Measurements from ENCODE around the gene NRXN3.

The NRXN3 gene

DNA sequence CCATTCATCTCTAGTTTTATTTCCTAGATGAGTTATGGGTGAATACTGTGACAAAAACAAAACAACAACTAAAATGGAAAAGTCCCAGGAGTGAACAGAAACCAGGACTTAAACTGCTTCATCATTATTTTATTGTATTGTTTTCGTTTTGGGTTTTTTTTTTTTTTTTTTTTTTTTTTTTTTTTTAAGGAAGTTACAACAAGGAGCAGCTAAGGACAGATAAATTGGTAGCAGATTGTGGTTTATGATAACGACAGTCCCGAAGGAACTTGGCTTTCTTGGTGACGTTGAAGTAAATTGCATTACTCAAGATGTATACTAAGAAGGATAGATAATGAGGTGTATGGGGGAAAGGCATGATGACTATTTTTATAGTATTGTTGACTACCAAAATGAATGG lies 866.3 kb downstream of the NRXN3 start:
- H3K9ac ChIP-seq (ENCODE audit: low read depth, low read length): no peak overlapping the region
- no peaks in the 10 kb centered on the region for H3K27me3 ChIP-seq (ENCODE audit: control insufficient read depth, insufficient read depth, low read length)
- H3K36me3 ChIP-seq (ENCODE audit: insufficient read depth, low read length): no peaks in the 10 kb centered on the region
- H3K4me2 ChIP-seq (ENCODE audit: low read length): no peak overlapping the region
- H3K4me1 ChIP-seq (ENCODE audit: control insufficient read depth, insufficient read depth, low read length): no peaks in the 10 kb centered on the region
- H3K9me3 ChIP-seq (replicated peaks; ENCODE audit: low read length): no peaks in the 10 kb centered on the region
- H3K4me3 ChIP-seq (ENCODE audit: low read length): no peak overlapping the region

DNA sequence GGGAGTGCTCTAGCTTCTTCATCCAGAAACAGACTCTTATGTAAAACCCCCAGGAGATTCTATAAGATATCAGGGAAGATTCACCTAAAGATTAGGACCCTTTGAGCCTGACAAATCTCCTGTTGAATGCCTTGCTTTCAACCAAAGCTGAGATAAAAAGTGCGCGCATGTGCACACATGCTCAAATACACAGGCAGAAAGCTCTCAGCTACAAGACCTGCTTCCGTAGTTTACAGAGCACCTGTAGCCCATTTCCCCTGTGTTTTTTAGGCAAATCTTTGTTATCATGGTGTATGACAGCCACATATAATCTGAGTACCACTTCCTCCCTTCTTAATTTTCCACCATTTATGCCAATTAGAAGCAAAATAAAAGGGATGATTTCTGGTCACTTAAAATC lies 866.9 kb downstream of the NRXN3 start:
- no peak overlapping the region for H3K9ac ChIP-seq (ENCODE audit: low read depth, low read length)
- no peaks in the 10 kb centered on the region for H3K36me3 ChIP-seq (ENCODE audit: insufficient read depth, low read length)
- H3K4me1 ChIP-seq (ENCODE audit: control insufficient read depth, insufficient read depth, low read length): no peaks in the 10 kb centered on the region
- no peaks in the 10 kb centered on the region for H3K9me3 ChIP-seq (replicated peaks; ENCODE audit: low read length)
- no peak overlapping the region for H3K4me3 ChIP-seq (ENCODE audit: low read length)
- H3K27me3 ChIP-seq (ENCODE audit: control insufficient read depth, insufficient read depth, low read length): no peaks in the 10 kb centered on the region
- no peak overlapping the region for H3K4me2 ChIP-seq (ENCODE audit: low read length)

DNA sequence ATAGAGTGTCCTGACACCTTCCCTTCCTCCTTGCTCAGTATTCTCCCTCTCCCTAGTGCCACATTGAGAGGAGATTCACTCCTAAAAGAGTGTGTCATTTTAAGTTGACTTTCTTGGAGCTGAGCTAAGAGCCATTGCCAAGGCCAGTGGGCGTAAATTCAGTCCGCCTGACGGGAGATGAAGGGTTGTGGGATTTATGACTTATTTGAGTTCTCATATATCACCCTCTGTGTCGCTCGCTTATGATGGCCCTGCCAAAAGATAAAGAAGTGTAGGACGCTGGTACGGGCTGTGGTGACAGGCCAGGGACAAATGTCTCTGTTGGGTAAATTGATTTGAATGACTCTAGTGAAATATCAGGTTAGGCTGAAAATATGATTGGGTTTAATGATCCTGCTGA lies 867.4 kb downstream of the NRXN3 start:
- no peaks in the 10 kb centered on the region for H3K36me3 ChIP-seq (ENCODE audit: insufficient read depth, low read length)
- H3K4me1 ChIP-seq (ENCODE audit: control insufficient read depth, insufficient read depth, low read length): no peaks in the 10 kb centered on the region
- no peak overlapping the region for H3K4me3 ChIP-seq (ENCODE audit: low read length)
- no peak overlapping the region for H3K4me2 ChIP-seq (ENCODE audit: low read length)
- no peaks in the 10 kb centered on the region for H3K9me3 ChIP-seq (replicated peaks; ENCODE audit: low read length)
- H3K9ac ChIP-seq (ENCODE audit: low read depth, low read length): no peak overlapping the region
- H3K27me3 ChIP-seq (ENCODE audit: control insufficient read depth, insufficient read depth, low read length): no peaks in the 10 kb centered on the region

DNA sequence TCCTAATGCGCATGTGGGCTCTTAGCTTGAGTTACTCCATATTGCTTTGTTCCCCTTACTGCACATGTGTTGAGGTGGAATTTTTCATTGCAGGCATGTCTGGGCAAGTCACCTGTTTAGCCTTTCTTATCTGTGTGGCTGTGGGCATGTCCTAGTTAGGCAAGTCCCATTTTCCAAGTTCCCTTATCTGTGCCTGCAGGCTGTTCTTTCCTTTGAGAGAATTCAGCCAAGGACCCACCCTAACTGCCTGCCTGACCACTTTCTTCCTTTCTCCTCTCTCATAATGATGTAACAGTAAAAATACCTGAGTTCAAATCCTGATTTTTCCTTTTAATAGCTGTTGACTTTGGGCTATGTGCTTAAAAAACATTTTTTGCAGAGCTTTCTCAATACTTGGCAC lies 870.6 kb downstream of the NRXN3 start:
- Histone ChIP-seq H3K36me3 (ENCODE audit: insufficient read depth, low read length) (no peaks in the 10 kb centered on the region), H3K4me1 (ENCODE audit: control insufficient read depth, insufficient read depth, low read length) (peaks cover 11% of the 10 kb centered on the region), H3K4me3 (ENCODE audit: low read length) (no peak overlapping the region), H3K9me3 (replicated peaks; ENCODE audit: low read length) (no peaks in the 10 kb centered on the region), H3K9ac (ENCODE audit: low read depth, low read length) (no peak overlapping the region), H3K4me2 (ENCODE audit: low read length) (no peak overlapping the region), H3K27me3 (ENCODE audit: control insufficient read depth, insufficient read depth, low read length) (no peaks in the 10 kb centered on the region)

DNA sequence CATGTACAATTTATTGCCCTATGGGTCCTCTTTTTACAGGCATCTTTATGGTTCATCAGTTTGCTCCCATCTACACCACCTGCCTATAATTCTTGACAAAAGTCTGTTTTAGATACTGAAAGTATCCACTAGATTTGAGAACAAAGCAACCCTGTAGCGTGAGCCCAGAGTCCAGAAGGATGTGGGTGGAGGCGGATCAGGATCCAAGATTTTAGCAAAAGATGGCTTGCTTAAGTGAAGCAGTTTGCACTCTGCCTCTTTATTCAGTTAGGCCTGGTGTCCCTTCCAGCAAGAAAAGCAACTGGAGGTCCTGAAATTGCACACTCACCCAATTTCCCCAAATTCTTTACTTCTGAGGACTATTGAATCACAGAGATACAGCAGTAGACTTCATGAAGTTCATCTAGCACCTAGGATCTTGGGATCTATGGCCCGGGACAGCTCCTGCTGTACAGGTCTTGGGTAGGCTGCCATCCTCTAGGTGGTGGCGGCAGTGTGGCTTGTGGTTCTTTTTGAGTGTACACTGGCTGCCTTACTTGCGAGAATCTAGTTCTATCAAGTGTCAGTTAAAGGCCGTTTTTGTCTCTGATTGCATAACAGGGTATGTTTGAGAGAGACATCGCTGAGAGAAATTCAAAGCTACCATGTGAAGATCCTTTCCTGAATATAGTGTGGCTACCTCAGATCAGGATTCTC lies 873.2 kb downstream of the NRXN3 start:
- Histone ChIP-seq H3K4me3 (ENCODE audit: low read length) (no peak overlapping the region), H3K36me3 (ENCODE audit: insufficient read depth, low read length) (no peaks in the 10 kb centered on the region), H3K4me2 (ENCODE audit: low read length) (no peak overlapping the region), H3K9me3 (replicated peaks; ENCODE audit: low read length) (no peaks in the 10 kb centered on the region), H3K27me3 (ENCODE audit: control insufficient read depth, insufficient read depth, low read length) (no peaks in the 10 kb centered on the region), H3K4me1 (ENCODE audit: control insufficient read depth, insufficient read depth, low read length) (peaks cover 20% of the 10 kb centered on the region), H3K9ac (ENCODE audit: low read depth, low read length) (no peak overlapping the region)

DNA sequence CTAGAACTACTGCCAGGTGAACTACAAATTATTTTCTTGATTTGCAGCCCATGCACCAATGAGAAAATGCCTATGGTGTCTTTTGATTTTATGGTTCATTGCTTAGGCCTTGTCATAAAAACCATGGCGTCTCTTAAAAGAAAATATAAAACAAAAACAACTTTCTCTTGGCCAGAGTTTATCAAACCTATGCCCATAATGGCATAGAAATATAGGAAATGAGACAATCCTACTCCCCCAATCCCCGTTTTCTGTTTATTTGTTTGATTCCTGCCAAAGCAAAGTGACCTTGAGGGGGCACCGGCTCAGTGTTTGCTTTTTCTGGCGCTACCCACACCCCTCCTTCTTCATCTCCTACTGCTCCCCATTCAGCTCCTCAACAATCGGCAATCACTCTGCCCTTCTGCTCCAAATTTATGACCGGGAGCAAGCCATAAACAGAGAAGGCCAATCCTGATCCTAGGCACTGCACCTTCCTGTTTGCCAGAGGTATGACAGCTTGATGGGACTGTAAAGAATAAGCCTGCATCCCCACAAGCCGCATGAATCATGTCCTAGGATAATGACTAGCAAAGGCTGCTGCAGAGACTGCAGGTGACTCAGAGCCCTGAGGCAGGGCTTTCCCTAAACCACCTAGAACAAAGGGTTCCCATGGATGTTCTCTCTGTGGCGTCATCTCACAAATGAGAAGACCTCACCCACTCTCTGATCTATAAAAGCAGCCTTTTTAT lies 874.9 kb downstream of the NRXN3 start:
- Histone ChIP-seq H3K9me3 (replicated peaks; ENCODE audit: low read length) (no peaks in the 10 kb centered on the region), H3K9ac (ENCODE audit: low read depth, low read length) (peak overlapping the region; percentile 60), H3K27me3 (ENCODE audit: control insufficient read depth, insufficient read depth, low read length) (no peaks in the 10 kb centered on the region), H3K4me2 (ENCODE audit: low read length) (peak overlapping the region; percentile 63), H3K4me1 (ENCODE audit: control insufficient read depth, insufficient read depth, low read length) (peaks cover 20% of the 10 kb centered on the region), H3K4me3 (ENCODE audit: low read length) (peak overlapping the region; percentile 28), H3K36me3 (ENCODE audit: insufficient read depth, low read length) (no peaks in the 10 kb centered on the region)

DNA sequence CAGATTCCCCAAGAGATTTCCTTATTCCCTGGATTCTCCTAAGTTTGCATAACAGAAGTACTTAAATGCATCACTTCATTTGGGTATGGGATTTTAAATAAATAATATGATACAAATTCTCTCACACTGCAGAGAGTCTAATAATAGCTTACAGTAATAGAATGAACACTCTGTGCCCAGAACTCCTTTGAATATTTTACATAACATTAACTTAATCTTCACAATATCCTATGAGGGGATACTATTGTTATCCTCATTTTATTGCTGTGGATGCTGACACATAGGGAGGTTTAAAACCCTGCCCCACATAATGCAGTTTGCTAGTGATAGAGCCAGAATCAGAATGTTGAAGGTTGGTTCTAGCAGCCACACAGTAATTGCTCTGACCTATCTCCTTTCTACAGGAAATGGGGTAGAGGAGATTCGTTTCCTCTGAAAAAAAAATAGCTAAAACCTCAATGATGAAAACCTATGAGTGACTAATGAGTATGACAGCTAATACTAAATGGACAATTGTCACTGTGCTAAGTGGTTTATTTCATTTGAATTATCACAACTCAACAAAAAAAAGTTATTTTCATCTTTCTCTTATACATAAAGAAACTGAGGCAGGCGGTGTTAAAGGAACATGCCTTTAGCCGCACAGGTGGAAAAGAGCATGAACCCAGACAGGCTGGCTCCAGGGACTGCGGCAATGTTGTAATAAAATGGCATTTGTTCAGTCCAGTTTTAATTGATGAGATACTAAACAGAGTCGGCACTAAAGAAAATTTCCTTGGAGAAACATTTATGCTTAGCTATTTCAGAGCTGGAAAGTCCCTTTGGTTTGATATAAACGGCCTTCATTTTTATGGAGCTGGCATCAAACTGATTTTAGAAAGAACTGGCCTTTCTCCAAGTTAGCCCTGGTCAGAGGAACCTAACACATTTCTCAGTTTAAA lies 880.9 kb downstream of the NRXN3 start:
- no peak overlapping the region for H3K4me3 ChIP-seq (ENCODE audit: low read length)
- no peaks in the 10 kb centered on the region for H3K36me3 ChIP-seq (ENCODE audit: insufficient read depth, low read length)
- H3K4me2 ChIP-seq (ENCODE audit: low read length): no peak overlapping the region
- no peaks in the 10 kb centered on the region for H3K9me3 ChIP-seq (replicated peaks; ENCODE audit: low read length)
- no peak overlapping the region for H3K9ac ChIP-seq (ENCODE audit: low read depth, low read length)
- peaks cover 6% of the 10 kb centered on the region for H3K4me1 ChIP-seq (ENCODE audit: control insufficient read depth, insufficient read depth, low read length)
- no peaks in the 10 kb centered on the region for H3K27me3 ChIP-seq (ENCODE audit: control insufficient read depth, insufficient read depth, low read length)

DNA sequence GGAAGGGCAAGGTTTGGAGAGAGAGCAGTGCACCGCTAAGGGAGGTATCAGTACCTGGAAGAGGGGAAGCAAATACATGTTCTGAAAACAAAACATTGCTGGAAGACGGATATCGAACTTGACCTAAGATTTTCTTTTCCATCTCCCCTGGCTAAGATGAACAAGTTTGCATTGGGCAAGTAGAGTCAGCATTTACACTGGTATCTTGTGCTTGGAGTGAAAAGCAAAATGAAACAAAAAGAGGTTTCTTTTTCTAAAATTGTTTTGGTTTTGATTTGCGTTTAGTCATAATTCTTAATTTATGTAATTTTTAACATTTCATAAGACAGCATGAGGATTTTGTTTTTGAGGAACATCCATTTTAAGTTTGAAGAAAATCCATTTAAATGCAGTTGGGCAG lies 881.6 kb downstream of the NRXN3 start:
- H3K9me3 ChIP-seq (replicated peaks; ENCODE audit: low read length): no peaks in the 10 kb centered on the region
- H3K27me3 ChIP-seq (ENCODE audit: control insufficient read depth, insufficient read depth, low read length): no peaks in the 10 kb centered on the region

DNA sequence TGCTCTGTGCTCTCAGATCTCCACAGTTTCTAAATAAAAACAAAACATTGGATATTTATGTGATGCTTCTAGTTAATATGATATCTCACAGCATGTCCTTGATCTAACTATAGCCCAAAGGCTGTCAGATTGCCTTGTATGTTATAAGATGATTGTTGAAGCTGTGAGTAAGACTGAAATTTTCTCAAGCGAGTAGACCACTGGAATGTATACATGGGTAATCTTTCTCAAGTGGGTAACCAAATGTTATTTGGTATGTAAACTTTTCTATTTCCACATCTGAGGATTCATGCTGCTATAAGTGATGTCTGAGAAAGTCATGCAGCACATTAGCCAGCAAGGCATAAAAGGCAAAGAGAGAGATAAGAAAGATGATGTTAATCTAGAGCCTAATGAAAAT lies 886.7 kb downstream of the NRXN3 start:
- H3K9ac ChIP-seq (ENCODE audit: low read depth, low read length): no peak overlapping the region
- no peaks in the 10 kb centered on the region for H3K36me3 ChIP-seq (ENCODE audit: insufficient read depth, low read length)
- no peak overlapping the region for H3K4me2 ChIP-seq (ENCODE audit: low read length)
- no peak overlapping the region for H3K4me3 ChIP-seq (ENCODE audit: low read length)
- H3K27me3 ChIP-seq (ENCODE audit: control insufficient read depth, insufficient read depth, low read length): no peaks in the 10 kb centered on the region
- peaks cover 2% of the 10 kb centered on the region for H3K4me1 ChIP-seq (ENCODE audit: control insufficient read depth, insufficient read depth, low read length)
- H3K9me3 ChIP-seq (replicated peaks; ENCODE audit: low read length): no peaks in the 10 kb centered on the region

More for the DNA sequence above, 881.6 kb downstream of the NRXN3 start:
- no peaks in the 10 kb centered on the region for H3K36me3 ChIP-seq (ENCODE audit: insufficient read depth, low read length)
- H3K4me1 ChIP-seq (ENCODE audit: control insufficient read depth, insufficient read depth, low read length): no peaks in the 10 kb centered on the region
- no peak overlapping the region for H3K4me2 ChIP-seq (ENCODE audit: low read length)
- no peak overlapping the region for H3K4me3 ChIP-seq (ENCODE audit: low read length)
- H3K9ac ChIP-seq (ENCODE audit: low read depth, low read length): no peak overlapping the region

DNA sequence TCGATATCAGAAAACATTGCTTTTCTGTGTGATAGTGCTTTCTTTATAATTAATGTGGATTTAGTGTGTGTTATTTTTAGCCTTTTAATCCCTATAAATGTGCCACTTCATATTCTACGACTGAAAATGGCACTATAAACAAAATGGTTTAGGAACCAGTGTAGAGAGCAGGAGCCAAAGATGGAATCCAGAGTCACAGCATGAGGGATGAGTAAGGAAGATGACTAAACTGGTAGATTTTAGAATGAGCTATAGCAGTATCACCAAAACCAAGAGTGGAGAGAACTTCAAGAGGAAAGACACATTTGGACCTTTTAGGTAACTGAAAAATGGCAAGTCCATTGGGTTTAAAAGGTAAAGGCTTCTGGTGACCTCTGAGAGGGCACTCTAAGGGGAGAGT lies 887.2 kb downstream of the NRXN3 start:
- H3K4me2 ChIP-seq (ENCODE audit: low read length): no peak overlapping the region
- no peaks in the 10 kb centered on the region for H3K36me3 ChIP-seq (ENCODE audit: insufficient read depth, low read length)
- no peaks in the 10 kb centered on the region for H3K9me3 ChIP-seq (replicated peaks; ENCODE audit: low read length)
- H3K27me3 ChIP-seq (ENCODE audit: control insufficient read depth, insufficient read depth, low read length): no peaks in the 10 kb centered on the region
- peaks cover 2% of the 10 kb centered on the region for H3K4me1 ChIP-seq (ENCODE audit: control insufficient read depth, insufficient read depth, low read length)
- H3K4me3 ChIP-seq (ENCODE audit: low read length): no peak overlapping the region
- H3K9ac ChIP-seq (ENCODE audit: low read depth, low read length): no peak overlapping the region

DNA sequence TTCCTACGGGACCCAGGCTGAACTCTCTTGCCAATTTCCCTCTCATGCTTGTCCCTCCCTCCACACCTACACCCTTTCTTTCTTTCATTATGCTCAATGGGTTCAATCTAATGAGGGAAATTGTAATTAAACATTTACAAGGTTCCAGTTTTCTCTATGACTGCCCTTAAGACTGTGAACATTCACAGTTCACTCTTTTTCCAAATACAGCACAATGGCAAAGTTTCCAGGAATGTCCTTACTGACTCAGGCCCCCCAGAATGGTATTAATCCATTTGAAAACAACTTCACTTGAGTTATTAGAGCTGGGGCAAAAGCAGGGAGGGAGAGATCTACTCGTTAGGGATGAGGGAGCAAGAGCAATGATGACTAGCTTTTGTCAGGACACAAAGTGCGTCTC lies 892.1 kb downstream of the NRXN3 start:
- Histone ChIP-seq H3K4me2 (ENCODE audit: low read length) (no peak overlapping the region), H3K9ac (ENCODE audit: low read depth, low read length) (no peak overlapping the region), H3K27me3 (ENCODE audit: control insufficient read depth, insufficient read depth, low read length) (no peaks in the 10 kb centered on the region), H3K4me3 (ENCODE audit: low read length) (no peak overlapping the region), H3K36me3 (ENCODE audit: insufficient read depth, low read length) (no peaks in the 10 kb centered on the region), H3K4me1 (ENCODE audit: control insufficient read depth, insufficient read depth, low read length) (peaks cover under 1% of the 10 kb centered on the region), H3K9me3 (replicated peaks; ENCODE audit: low read length) (no peaks in the 10 kb centered on the region)
